ENCODE data around the gene BGLAP. TPM values are rescaled to one million over a fixed set of nuclear protein-coding genes. Genes with fewer than 3 reads are reported as not detected.

BGLAP gene
- total RNA-seq, 4 donors from 2014 or later = 1.6 to 2.1 TPM; not detected in 2

DNA sequence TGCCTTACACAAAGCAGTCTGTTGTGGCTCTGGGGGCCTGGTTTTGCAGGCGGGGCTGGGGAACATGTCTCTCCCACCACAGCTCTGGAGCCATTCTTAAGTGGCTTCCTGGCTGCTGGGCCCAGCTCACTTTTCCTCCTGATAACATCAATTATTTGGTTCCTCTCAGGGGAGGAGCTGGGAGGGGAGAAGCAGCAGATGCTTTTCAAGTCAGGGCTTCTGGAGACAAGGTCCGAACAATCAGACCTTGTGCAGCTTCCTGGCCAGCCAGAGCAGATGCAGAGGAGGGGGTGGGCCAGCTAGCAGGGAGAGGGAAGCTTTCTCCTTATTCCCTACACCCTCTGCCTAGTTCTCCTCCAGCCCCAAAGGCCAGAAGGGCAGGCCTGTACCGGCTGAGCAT, 9.5 kb downstream of the BGLAP start:
- H3K9me3 ChIP-seq = no peaks in the 10 kb centered on the region
- H3K27ac ChIP-seq = no peak overlapping the region
- in situ Hi-C loops (cut with MboI; ENCODE audit: low pct_ligation_motif_present in 1 of 4, low pct_unique_long_range_greater_than_20kb in 1 of 4, low sequenced_read_pairs in 3 of 4) (no loop called here), intact Hi-C loops (cut with DNase I; ENCODE audit: low total_unique reads) (no loop called here)
- 59% methylated on average over 3 of the region's 3 CpGs; no CpG with 5 or more reads in 1 of the 2 donors for WGBS, 2 donors (ENCODE audit: low coverage in 1 of 2)
- no peak for DNase-seq
- TF ChIP-seq CTCF (IDR thresholded peaks at IDR 0.05) (no peak), POLR2AphosphoS5 (IDR thresholded peaks at IDR 0.05) (no peak), POLR2A (IDR thresholded peaks at IDR 0.05) (no peak), EP300 (IDR thresholded peaks at IDR 0.05; ENCODE audit: low read depth) (no peak)
- peaks cover 0 to 45% (median 22%) of the 10 kb centered on the region in 4 donors for H3K36me3 ChIP-seq
- peaks cover 7% of the 10 kb centered on the region for H3K27me3 ChIP-seq
- no peak overlapping the region for H3K4me3 ChIP-seq
- peaks cover 0 to 14% (median 6%) of the 10 kb centered on the region in 4 donors for H3K4me1 ChIP-seq

- intact Hi-C loops (cut with DNase I; ENCODE audit: low total_unique reads) = no loop called here
- 94% methylated on average over 3 of the region's 3 CpGs; no CpG with 5 or more reads in 1 of the 2 donors for WGBS, 2 donors (ENCODE audit: low coverage in 1 of 2)
- no peaks in the 10 kb centered on the region for H3K9me3 ChIP-seq
Measured at GRCh38 chr1:156253634-156254033, 11.7 kb downstream of the BGLAP start.

DNA sequence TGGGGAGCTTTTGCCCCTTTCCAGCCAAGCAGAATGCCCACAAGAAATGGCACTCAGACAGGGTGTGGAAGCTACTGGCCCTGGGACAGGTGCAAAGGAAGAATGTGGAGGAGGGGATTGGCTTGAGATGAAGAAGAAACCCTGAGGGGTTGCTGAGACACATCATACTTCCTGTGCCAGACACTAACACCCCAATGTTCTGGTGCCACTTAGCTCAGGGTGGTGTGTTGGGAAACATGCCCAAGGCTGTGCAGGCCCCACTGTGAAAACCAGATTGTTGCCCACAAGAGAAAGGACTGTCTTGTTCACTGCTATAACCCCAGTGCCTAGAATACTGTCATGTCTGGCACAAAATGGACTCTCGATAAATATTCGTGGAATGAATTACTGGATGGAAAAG, 15.7 kb downstream of the BGLAP start:
- in situ Hi-C loops (cut with MboI; ENCODE audit: low pct_ligation_motif_present in 1 of 4, low pct_unique_long_range_greater_than_20kb in 1 of 4, low sequenced_read_pairs in 3 of 4) = no loop called here
- no peaks in the 10 kb centered on the region for H3K9me3 ChIP-seq
- TF ChIP-seq EP300 (IDR thresholded peaks at IDR 0.05; ENCODE audit: low read depth) (no peak), CTCF (IDR thresholded peaks at IDR 0.05) (no peak), POLR2AphosphoS5 (IDR thresholded peaks at IDR 0.05) (no peak)
- H3K36me3 ChIP-seq = peaks cover 0 to 71% (median 33%) of the 10 kb centered on the region in 4 donors
- H3K4me1 ChIP-seq = no peaks in the 10 kb centered on the region
- WGBS, 2 donors (ENCODE audit: low coverage in 1 of 2) = 83 to 86% methylated on average over 1 to 2 of the region's 2 CpGs
- DNase-seq = no peak
- H3K27ac ChIP-seq = no peak overlapping the region
- no peaks in the 10 kb centered on the region for H3K27me3 ChIP-seq
- H3K4me3 ChIP-seq = no peak overlapping the region
- intact Hi-C loops (cut with DNase I; ENCODE audit: low total_unique reads) = no loop called here

More at GRCh38 chr1:156253634-156254033, 11.7 kb downstream of the BGLAP start:
- H3K36me3 ChIP-seq = peaks cover 0 to 61% (median 30%) of the 10 kb centered on the region in 4 donors
- H3K4me1 ChIP-seq = no peaks in the 10 kb centered on the region
- TF ChIP-seq CTCF (IDR thresholded peaks at IDR 0.05) (no peak), EP300 (IDR thresholded peaks at IDR 0.05; ENCODE audit: low read depth) (no peak), POLR2AphosphoS5 (IDR thresholded peaks at IDR 0.05) (no peak), POLR2A (IDR thresholded peaks at IDR 0.05) (no peak)
- H3K27ac ChIP-seq = no peak overlapping the region
- DNase-seq = no peak
- in situ Hi-C loops (cut with MboI; ENCODE audit: low pct_ligation_motif_present in 1 of 4, low pct_unique_long_range_greater_than_20kb in 1 of 4, low sequenced_read_pairs in 3 of 4) = no loop called here
- H3K27me3 ChIP-seq = no peaks in the 10 kb centered on the region
- H3K4me3 ChIP-seq = no peak overlapping the region

- intact Hi-C loops (cut with DNase I; ENCODE audit: low total_unique reads) = no loop called here
- Histone ChIP-seq H3K4me3 (no peak overlapping the region), H3K27me3 (no peaks in the 10 kb centered on the region), H3K27ac (no peak overlapping the region), H3K4me1 (no peaks in the 10 kb centered on the region), H3K36me3 (peaks cover 0 to 73% (median 32%) of the 10 kb centered on the region in 4 donors), H3K9me3 (no peaks in the 10 kb centered on the region)
- 97% methylated on average over 8 of the region's 8 CpGs; no CpG with 5 or more reads in 1 of the 2 donors for WGBS, 2 donors (ENCODE audit: low coverage in 1 of 2)
- TF ChIP-seq EP300 (IDR thresholded peaks at IDR 0.05; ENCODE audit: low read depth) (no peak), POLR2AphosphoS5 (IDR thresholded peaks at IDR 0.05) (no peak), POLR2A (IDR thresholded peaks at IDR 0.05) (no peak), CTCF (IDR thresholded peaks at IDR 0.05) (no peak)
- in situ Hi-C loops (cut with MboI; ENCODE audit: low pct_ligation_motif_present in 1 of 4, low pct_unique_long_range_greater_than_20kb in 1 of 4, low sequenced_read_pairs in 3 of 4) = no loop called here
- no peak for DNase-seq
Measured at GRCh38 chr1:156258859-156259258, 16.9 kb downstream of the BGLAP start.

All from transverse colon (tissue), 4 donors.